A549 (cell line): ENCODE measurements around the gene OTUD7B.

ENCODE experiments used
- CHD2 ChIP-seq: fragments of 150-350 bp; IDR thresholded peaks from 2 replicates; pipeline ENCODE4 v1.6.1; 2014; ENCODE audit warnings: low read length; ENCODE audit not compliant: partially characterized antibody
- POLR2A ChIP-seq: IDR thresholded peaks from 2 replicates; pipeline ENCODE4 v1.6.1; 2012; ENCODE audit warnings: mild to moderate bottlenecking, low read length
- RNF2 ChIP-seq: fragments of 200-600 bp; sonication (generic); IDR thresholded peaks from 2 replicates; pipeline ENCODE4 v1.6.1; 2016; ENCODE audit warnings: low read depth, mild to moderate bottlenecking, antibody characterized with exemption, moderate library complexity, borderline replicate concordance
- TF ChIP-seq, protein P1 (sequence below): fragments of 450-650 bp; IDR thresholded peaks from 2 replicates; pipeline ENCODE4 v1.6.1; 2014; ENCODE audit warnings: antibody characterized with exemption
- TF ChIP-seq, protein P2 (sequence below): fragments of >200 bp; sonication (Bioruptor Twin); formaldehyde crosslinking; IDR thresholded peaks from 3 replicates; pipeline ENCODE4 v1.5.1; 2016
- TF ChIP-seq, protein P3 (sequence below): fragments of 150-350 bp; IDR thresholded peaks from 2 replicates; pipeline ENCODE4 v1.6.1; 2014; ENCODE audit warnings: low read depth, mild to moderate bottlenecking, low read length

DNA sequence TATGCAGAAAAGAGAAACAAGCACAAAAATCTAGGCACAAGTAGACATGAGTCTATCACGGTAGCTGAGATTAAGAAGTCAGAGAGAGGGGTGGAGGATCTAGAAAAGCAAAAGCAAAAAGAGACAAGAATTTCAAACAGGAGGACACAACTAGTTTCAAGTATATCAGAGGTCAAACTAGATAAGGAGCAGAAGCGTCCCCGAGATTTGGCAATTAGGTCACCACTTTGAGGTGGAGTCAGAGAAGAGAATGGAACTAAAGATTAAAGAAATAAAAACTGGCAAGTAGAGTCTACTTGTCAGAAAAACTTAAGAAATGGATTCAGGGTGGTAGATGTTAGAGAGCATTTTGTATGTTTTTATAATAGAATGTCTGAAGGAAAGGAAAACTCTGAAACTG, 85.2 kb downstream of the OTUD7B start:
- TF ChIP-seq, protein P1, sequence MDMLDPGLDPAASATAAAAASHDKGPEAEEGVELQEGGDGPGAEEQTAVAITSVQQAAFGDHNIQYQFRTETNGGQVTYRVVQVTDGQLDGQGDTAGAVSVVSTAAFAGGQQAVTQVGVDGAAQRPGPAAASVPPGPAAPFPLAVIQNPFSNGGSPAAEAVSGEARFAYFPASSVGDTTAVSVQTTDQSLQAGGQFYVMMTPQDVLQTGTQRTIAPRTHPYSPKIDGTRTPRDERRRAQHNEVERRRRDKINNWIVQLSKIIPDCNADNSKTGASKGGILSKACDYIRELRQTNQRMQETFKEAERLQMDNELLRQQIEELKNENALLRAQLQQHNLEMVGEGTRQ = no peak
- TF ChIP-seq, protein P2, sequence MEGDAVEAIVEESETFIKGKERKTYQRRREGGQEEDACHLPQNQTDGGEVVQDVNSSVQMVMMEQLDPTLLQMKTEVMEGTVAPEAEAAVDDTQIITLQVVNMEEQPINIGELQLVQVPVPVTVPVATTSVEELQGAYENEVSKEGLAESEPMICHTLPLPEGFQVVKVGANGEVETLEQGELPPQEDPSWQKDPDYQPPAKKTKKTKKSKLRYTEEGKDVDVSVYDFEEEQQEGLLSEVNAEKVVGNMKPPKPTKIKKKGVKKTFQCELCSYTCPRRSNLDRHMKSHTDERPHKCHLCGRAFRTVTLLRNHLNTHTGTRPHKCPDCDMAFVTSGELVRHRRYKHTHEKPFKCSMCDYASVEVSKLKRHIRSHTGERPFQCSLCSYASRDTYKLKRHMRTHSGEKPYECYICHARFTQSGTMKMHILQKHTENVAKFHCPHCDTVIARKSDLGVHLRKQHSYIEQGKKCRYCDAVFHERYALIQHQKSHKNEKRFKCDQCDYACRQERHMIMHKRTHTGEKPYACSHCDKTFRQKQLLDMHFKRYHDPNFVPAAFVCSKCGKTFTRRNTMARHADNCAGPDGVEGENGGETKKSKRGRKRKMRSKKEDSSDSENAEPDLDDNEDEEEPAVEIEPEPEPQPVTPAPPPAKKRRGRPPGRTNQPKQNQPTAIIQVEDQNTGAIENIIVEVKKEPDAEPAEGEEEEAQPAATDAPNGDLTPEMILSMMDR = no peak
- TF ChIP-seq, protein P3, sequence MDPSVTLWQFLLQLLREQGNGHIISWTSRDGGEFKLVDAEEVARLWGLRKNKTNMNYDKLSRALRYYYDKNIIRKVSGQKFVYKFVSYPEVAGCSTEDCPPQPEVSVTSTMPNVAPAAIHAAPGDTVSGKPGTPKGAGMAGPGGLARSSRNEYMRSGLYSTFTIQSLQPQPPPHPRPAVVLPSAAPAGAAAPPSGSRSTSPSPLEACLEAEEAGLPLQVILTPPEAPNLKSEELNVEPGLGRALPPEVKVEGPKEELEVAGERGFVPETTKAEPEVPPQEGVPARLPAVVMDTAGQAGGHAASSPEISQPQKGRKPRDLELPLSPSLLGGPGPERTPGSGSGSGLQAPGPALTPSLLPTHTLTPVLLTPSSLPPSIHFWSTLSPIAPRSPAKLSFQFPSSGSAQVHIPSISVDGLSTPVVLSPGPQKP = no peak
- no peak for TF ChIP-seq CHD2
- no peak for TF ChIP-seq POLR2A
- TF ChIP-seq RNF2 = no peak
